NCI-H2171 treated with DMSO at 0.1 percent for 48 hours (cell line): Measurements from ENCODE around the gene GLT1D1.
"Not testable (repeated sequence)": the region's sequence is repeated elsewhere in the genome, so short reads cannot be mapped to it uniquely, and the experiment has no call there.

Experiments
- DNase-seq: peaks from one replicate; lab custom pipeline; 2025; lab: John Stamatoyannopoulos, UW

Gene GLT1D1

GRCh38 chr12:128852885-128853599 lies at the start of gene GLT1D1:
Gene GLT1D1, plus strand, starts transcription at chr12:128853478. Its CDS starts 104 bp downstream, at chr12:128853582.
- DNase-seq = no peak

GRCh38 chr12:128803788-128804187 lies 49.5 kb upstream of the GLT1D1 start:
- no peak for DNase-seq

- DNase-seq = no peak
Measured at GRCh38 chr12:128804762-128805161, 48.5 kb upstream of the GLT1D1 start.

- not testable (repeated sequence) for DNase-seq
Measured at GRCh38 chr12:128805406-128805805, 47.9 kb upstream of the GLT1D1 start.

- no peak for DNase-seq
Measured at GRCh38 chr12:128806573-128806972, 46.7 kb upstream of the GLT1D1 start.

GRCh38 chr12:128807161-128807724 lies 46.0 kb upstream of the GLT1D1 start:
- no peak for DNase-seq

GRCh38 chr12:128808651-128809050 lies 44.6 kb upstream of the GLT1D1 start:
- DNase-seq = no peak

- no peak for DNase-seq
Measured at GRCh38 chr12:128810182-128811127, 42.8 kb upstream of the GLT1D1 start.

GRCh38 chr12:128811806-128812205 lies 41.5 kb upstream of the GLT1D1 start:
- no peak for DNase-seq

- no peak for DNase-seq
Measured at GRCh38 chr12:128813392-128813791, 39.9 kb upstream of the GLT1D1 start.

GRCh38 chr12:128813883-128814282 lies 39.4 kb upstream of the GLT1D1 start:
- DNase-seq = no peak

GRCh38 chr12:128814411-128815261 lies 38.6 kb upstream of the GLT1D1 start:
- DNase-seq = no peak

- no peak for DNase-seq
Measured at GRCh38 chr12:128815779-128816642, 37.3 kb upstream of the GLT1D1 start.

- DNase-seq = no peak
Measured at GRCh38 chr12:128816643-128816920, 36.7 kb upstream of the GLT1D1 start.

GRCh38 chr12:128817111-128818015 lies 35.9 kb upstream of the GLT1D1 start:
- no peak for DNase-seq

GRCh38 chr12:128818065-128819022 lies 34.9 kb upstream of the GLT1D1 start:
- no peak for DNase-seq

GRCh38 chr12:128819293-128820144 lies 33.8 kb upstream of the GLT1D1 start:
- DNase-seq = no peak

GRCh38 chr12:128820253-128820652 lies 33.0 kb upstream of the GLT1D1 start:
- DNase-seq = no peak
